Activated T-cell treated with anti-CD3 and anti-CD28 coated beads, Interleukin-2, amount 50 U/mL, for 4 hours (primary cell): ENCODE measurements around the gene NUP153. TPM values are rescaled to one million over a fixed set of nuclear protein-coding genes. Genes with fewer than 3 reads are reported as not detected.
A peak's percentile ranks its signal among the peaks of the same experiment; 100 is the strongest.
"Not testable (repeated sequence)": the region's sequence is repeated elsewhere in the genome, so short reads cannot be mapped to it uniquely, and the experiment has no call there.

Experiments used
- ATAC-seq, 2 donors: fragments of 200-7000 bp; cut with Tn5 transposase; one replicate each; pipeline ENCODE4 v1.10.0; 2021
- DNase-seq: peaks from one replicate; pipeline ENCODE4 v3.0.0-alpha.2; 2020
- H3K27me3 Mint-ChIP-seq: one replicate; pipeline ENCODE4 v1.8.0; 2021; ENCODE audit warnings: low read depth, mixed read lengths
- H3K36me3 Mint-ChIP-seq: one replicate; pipeline ENCODE4 v1.8.0; 2022; ENCODE audit warnings: mixed read lengths; ENCODE audit not compliant: insufficient read depth
- H3K4me1 Mint-ChIP-seq: one replicate; pipeline ENCODE4 v1.8.0; 2021; ENCODE audit warnings: low read depth, mixed read lengths
- H3K4me3 Mint-ChIP-seq: one replicate; pipeline ENCODE4 v1.8.0; 2021; ENCODE audit warnings: mild to moderate bottlenecking, moderate library complexity, mixed read lengths
- H3K9me3 Mint-ChIP-seq: one replicate; pipeline ENCODE4 v1.8.0; 2021; ENCODE audit warnings: mixed read lengths
- total RNA-seq, 3 donors: library from RNA; stranded (reverse); gene quantifications; one replicate each; pipeline ENCODE4 v1.2.1, GENCODE V29; 2021

NUP153 gene
- total RNA-seq: 100 to 1,000 TPM; 105 to 108 (median 106) TPM

- no peaks in the 10 kb centered on the region for H3K27me3 Mint-ChIP-seq
- DNase-seq: peak; percentile 100
- H3K36me3 Mint-ChIP-seq: peaks cover 10% of the 10 kb centered on the region
- peak; percentile 82 to 84 for ATAC-seq
- H3K4me3 Mint-ChIP-seq: peak within 1 kb of the TSS; percentile 93
- peaks cover 32% of the 10 kb centered on the region for H3K4me1 Mint-ChIP-seq
- H3K9me3 Mint-ChIP-seq: no peaks in the 10 kb centered on the region
Observed at GRCh38 chr6:17706580-17707370, at the start of gene NUP153. NUP153 (minus strand) TSS chr6:17706925; CDS start chr6:17706387, 538 bp downstream.

DNA sequence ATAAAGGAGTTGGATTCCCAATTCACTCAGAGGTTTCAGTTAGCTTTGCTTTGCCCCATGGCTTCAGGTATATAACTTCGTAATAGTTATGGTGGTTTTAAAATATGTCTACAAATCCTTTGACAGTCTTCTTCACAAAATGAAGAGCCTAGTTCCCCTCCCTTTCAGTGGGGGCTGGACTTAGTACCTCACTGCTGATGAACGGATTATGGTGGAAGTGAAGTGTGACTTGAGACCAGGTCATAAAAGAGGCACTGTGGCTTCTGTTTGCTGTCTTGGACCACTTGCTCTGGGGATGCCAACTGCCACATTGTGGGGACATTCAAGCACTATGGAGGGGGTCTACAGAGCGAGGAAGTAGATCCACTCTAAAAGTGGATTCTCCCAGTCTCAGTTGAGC, 47.5 kb upstream of the NUP153 start:
- H3K4me1 Mint-ChIP-seq: no peaks in the 10 kb centered on the region
- peaks cover 13% of the 10 kb centered on the region for H3K27me3 Mint-ChIP-seq
- H3K4me3 Mint-ChIP-seq: no peak overlapping the region
- ATAC-seq (no peak), DNase-seq (no peak)
- H3K36me3 Mint-ChIP-seq: no peaks in the 10 kb centered on the region
- H3K9me3 Mint-ChIP-seq: no peaks in the 10 kb centered on the region

GRCh38 chr6:17745324-17745723, 38.6 kb upstream of the NUP153 start:
- H3K4me1 Mint-ChIP-seq, H3K27me3 Mint-ChIP-seq, H3K9me3 Mint-ChIP-seq, H3K36me3 Mint-ChIP-seq, H3K4me3 Mint-ChIP-seq, ATAC-seq, DNase-seq: not testable (repeated sequence)

DNA sequence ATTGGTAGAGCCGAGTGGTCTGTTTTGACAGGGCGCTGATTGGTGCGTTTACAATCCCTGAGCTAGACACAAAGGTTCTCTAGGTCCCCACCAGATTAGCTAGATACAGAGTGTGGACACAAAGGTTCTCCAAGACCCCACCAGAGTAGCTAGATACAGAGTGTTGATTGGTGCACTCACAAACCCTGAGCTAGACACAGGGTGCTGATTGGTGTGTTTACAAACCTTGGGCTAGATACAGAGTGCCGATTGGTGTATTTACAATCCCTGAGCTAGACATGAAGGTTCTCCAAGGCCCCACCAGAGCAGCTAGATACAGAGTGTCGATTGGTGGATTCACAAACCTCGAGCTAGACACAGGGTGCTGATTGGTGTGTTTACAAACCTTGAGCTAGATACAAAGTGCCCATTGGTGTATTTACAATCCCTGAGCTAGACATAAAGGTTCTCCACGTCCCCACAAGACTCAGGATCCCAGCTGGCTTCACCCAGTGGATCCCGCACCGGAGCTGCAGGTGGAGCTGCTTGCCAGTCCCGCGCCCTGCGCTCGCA, 38.1 kb upstream of the NUP153 start:
- H3K9me3 Mint-ChIP-seq, H3K36me3 Mint-ChIP-seq, H3K27me3 Mint-ChIP-seq, ATAC-seq, H3K4me1 Mint-ChIP-seq, H3K4me3 Mint-ChIP-seq, DNase-seq: not testable (repeated sequence)

- H3K36me3 Mint-ChIP-seq: peaks cover 2% of the 10 kb centered on the region
- ATAC-seq (no peak), DNase-seq (no peak)
- peaks cover 2% of the 10 kb centered on the region for H3K9me3 Mint-ChIP-seq
- H3K4me3 Mint-ChIP-seq: no peak overlapping the region
- peaks cover 9% of the 10 kb centered on the region for H3K27me3 Mint-ChIP-seq
- no peaks in the 10 kb centered on the region for H3K4me1 Mint-ChIP-seq
Observed at GRCh38 chr6:17744019-17744756, 37.5 kb upstream of the NUP153 start.

GRCh38 chr6:17741507-17741906, 34.8 kb upstream of the NUP153 start:
- Mint-ChIP-seq H3K4me1 (no peaks in the 10 kb centered on the region), H3K36me3 (peaks cover 3% of the 10 kb centered on the region), H3K27me3 (peaks cover 9% of the 10 kb centered on the region), H3K9me3 (peaks cover 21% of the 10 kb centered on the region), H3K4me3 (no peak overlapping the region)
- no peak for DNase-seq
- no peak for ATAC-seq

GRCh38 chr6:17740559-17741220, 34.0 kb upstream of the NUP153 start:
- H3K36me3 Mint-ChIP-seq: peaks cover 3% of the 10 kb centered on the region
- peaks cover 9% of the 10 kb centered on the region for H3K27me3 Mint-ChIP-seq
- H3K9me3 Mint-ChIP-seq: peaks cover 21% of the 10 kb centered on the region
- DNase-seq (no peak), ATAC-seq (no peak)
- H3K4me3 Mint-ChIP-seq: no peak overlapping the region
- H3K4me1 Mint-ChIP-seq: no peaks in the 10 kb centered on the region

DNA sequence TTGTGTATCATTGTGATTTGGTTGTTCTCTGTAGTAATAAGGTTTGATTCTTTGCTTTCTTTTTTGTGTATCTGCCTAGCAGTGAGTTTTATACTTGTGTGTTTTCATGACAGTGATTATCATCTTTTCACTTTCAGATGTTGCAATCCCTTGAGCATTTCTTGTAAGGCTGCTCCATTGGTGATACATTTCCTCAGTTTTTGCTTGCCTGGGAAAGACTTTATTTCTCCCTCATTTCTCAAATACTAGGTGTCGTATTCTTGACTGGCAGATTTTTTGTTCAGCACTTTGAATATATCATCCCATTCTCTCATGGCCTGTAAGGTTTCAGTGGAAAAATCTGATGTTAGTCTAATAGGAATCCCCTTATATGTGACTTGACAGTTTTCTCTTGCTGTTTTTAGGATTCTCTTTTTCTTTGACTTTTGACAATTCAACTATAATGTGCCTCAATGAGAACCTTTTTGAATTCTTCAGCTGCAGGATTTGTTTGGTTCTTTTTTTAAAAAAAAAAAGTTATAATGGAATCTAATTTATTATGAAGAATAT, 31.1 kb upstream of the NUP153 start:
- H3K9me3 Mint-ChIP-seq: peaks cover 21% of the 10 kb centered on the region

DNA sequence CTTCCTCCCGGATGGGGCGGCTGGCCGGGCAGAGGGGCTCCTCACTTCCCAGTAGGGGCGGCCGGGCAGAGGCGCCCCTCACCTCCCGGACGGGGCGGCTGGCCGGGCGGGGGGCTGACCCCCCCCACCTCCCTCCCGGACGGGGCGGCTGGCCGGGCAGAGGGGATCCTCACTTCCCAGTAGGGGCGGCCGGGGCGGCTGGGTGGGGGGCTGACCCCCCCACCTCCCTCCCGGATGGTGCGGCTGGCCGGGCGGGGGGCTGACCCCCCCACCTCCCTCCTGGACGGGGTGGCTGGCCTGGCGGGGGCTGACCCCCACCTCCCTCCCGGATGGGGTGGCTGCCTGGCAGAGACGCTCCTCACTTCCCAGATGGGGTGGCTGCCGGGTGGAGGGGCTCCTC, 28.6 kb upstream of the NUP153 start:
- peaks cover 21% of the 10 kb centered on the region for H3K9me3 Mint-ChIP-seq
- not testable (repeated sequence) for H3K27me3 Mint-ChIP-seq, H3K36me3 Mint-ChIP-seq, ATAC-seq, H3K4me1 Mint-ChIP-seq, H3K4me3 Mint-ChIP-seq, DNase-seq

More for the DNA sequence above, 31.1 kb upstream of the NUP153 start:
- peaks cover 9% of the 10 kb centered on the region for H3K27me3 Mint-ChIP-seq
- peaks cover 3% of the 10 kb centered on the region for H3K36me3 Mint-ChIP-seq
- no peaks in the 10 kb centered on the region for H3K4me1 Mint-ChIP-seq
- ATAC-seq (no peak), DNase-seq (no peak)
- H3K4me3 Mint-ChIP-seq: no peak overlapping the region

DNA sequence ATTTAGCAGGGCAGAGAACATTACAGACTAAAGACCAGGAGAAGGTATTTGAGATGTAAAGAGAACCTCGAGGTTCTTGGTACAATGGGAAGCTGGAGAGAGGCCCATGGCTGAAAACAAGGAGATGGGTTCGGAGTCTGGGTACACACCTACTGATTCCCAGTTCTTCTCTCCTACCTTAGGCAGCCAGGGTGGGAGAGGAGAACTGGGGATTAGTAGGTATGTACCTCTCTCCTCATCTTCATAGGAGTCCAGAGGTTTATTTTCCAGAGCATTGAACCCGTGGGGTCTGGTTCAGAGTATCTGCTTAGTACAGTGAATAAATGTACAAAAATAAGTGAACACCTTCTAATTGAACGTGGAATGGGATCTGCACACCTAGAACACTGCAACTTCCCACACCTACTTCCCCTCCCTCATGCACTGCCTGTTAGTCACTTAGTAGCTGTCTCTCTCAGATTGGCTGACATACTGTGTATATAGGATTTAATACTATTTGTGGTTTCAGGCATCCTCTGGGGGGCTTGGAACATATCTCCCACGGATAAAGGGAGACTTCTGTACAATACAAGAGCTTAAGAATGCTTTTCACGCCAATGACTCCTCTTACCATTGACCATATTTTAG, 23.5 kb upstream of the NUP153 start:
- H3K27me3 Mint-ChIP-seq: no peaks in the 10 kb centered on the region

GRCh38 chr6:17729223-17730077, 22.7 kb upstream of the NUP153 start:
- Mint-ChIP-seq H3K4me3 (no peak overlapping the region), H3K9me3 (peaks cover 4% of the 10 kb centered on the region), H3K4me1 (no peaks in the 10 kb centered on the region), H3K27me3 (no peaks in the 10 kb centered on the region), H3K36me3 (no peaks in the 10 kb centered on the region)
- no peak for ATAC-seq
- no peak for DNase-seq

More for the DNA sequence above, 23.5 kb upstream of the NUP153 start:
- DNase-seq (no peak), ATAC-seq (no peak)
- peaks cover 4% of the 10 kb centered on the region for H3K9me3 Mint-ChIP-seq
- no peaks in the 10 kb centered on the region for H3K4me1 Mint-ChIP-seq
- no peak overlapping the region for H3K4me3 Mint-ChIP-seq
- H3K36me3 Mint-ChIP-seq: no peaks in the 10 kb centered on the region

DNA sequence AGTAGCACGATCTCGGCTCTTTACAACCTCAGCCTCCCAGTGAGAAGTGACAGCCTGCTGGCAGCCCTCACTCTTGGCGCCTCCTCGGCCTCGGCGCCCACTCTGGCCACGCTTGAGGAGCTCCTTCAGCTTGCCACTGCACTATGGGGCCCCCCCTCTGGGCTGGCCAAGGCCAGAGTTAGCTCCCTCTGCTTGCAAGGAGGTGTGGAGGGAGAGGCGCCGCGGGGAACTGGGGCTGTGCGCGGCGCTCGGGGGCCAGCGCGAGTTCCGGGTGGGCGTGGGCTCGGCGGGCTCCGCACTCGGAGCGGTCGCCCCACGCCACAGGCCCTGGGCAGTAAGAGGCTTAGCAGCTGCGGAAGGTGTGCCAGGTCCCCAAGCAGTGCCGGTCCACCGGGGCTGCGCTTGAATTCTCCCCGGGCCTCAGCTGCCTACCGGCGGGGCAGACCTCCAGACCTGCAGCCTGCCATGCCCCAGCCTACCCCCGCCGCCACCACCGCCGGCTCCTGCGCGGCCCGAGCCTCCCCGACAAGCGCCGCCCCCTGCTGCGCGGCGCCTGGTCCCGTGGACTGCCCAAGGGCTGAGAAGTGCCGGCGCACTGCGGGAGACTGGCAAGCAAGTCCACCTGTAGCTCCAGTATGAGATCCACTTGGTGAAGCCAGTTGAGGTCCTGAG, 22.0 kb upstream of the NUP153 start:
- no peaks in the 10 kb centered on the region for H3K4me1 Mint-ChIP-seq
- no peaks in the 10 kb centered on the region for H3K27me3 Mint-ChIP-seq
- no peaks in the 10 kb centered on the region for H3K36me3 Mint-ChIP-seq
- DNase-seq: no peak
- H3K9me3 Mint-ChIP-seq: peaks cover 4% of the 10 kb centered on the region
- no peak overlapping the region for H3K4me3 Mint-ChIP-seq
- ATAC-seq: no peak

GRCh38 chr6:17725083-17725482, 18.4 kb upstream of the NUP153 start:
- H3K36me3 Mint-ChIP-seq: no peaks in the 10 kb centered on the region
- no peak overlapping the region for H3K4me3 Mint-ChIP-seq
- no peak for DNase-seq
- peaks cover 4% of the 10 kb centered on the region for H3K9me3 Mint-ChIP-seq
- no peak for ATAC-seq
- H3K4me1 Mint-ChIP-seq: no peaks in the 10 kb centered on the region
- peaks cover 2% of the 10 kb centered on the region for H3K27me3 Mint-ChIP-seq
